NCI-H526 (cell line): ENCODE measurements around the gene MICAL2.
A peak's percentile ranks its signal among the peaks of the same experiment; 100 is the strongest.

Experiments used
- DNase-seq, 2 experiments: peaks; one replicate each; lab custom pipeline; 2025; lab: John Stamatoyannopoulos, UW

The MICAL2 gene

DNA sequence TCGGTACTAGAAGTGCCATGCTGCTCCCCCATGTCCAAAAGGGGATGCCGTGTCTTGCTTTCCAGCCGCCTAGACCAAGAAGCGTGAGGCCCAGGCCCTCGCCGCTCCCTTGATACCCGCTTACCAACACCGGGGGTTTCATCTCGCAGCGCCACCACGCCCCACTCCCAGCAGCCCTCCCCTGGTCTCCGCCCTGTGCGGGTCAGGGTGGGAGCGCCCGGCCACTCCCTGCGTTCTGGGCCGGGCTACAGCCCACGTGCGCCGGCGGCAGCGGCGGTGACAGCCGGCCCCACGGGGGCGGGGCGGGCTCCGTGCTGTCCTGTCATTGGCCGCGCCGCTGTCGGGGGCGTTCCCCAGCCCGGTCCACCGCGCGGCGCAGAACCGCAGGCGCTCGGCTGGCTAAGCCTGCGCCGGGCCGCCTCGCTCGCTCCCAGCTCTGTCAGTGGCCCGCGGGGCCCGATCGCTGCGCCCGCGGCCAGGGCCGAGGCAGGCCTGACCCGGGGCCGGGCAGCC, at the start of gene MICAL2:
Gene MICAL2, plus strand, starts transcription at position 390 of the 513 bp plus-strand sequence. CDS start 51,566 bp downstream, outside the sequence.
- peak; percentile 68 to 98 for DNase-seq

DNA sequence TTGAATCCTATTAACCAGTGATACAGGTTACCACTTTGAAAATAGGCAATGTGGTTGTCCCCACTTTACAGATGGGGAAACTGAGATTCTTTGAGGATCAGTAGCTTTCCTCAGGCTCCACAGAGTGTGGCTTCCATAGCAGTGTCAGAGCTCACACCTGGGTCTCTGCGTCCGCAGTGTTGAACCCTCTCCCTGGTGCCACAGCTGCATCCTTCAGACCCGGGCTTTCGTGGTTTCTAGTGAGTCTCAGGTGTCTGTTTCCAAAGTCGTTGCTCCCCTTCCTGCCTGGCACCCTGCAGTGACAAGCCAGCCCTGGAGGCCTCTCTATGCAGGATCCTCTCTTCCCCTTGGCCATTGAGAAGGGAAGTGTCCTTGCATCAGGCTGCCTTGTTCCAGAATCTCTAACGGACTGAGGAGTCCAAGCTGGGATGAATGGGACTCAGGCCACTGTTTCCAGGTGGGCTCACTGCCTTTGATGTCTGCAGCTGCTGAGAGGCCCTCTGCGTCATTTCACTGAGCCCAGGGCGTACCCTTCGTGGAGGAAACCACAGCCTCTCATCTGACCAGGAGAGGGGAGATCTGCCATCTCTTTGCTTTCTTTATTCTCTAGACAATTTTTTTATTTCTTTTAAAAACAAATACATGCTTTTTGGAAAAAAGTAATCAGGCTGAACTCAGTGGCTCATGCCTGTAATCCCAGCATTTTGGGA, 48.4 kb upstream of the MICAL2 start:
- no peak for DNase-seq

GRCh38 chr11:12063251-12063650, 47.1 kb upstream of the MICAL2 start:
- no peak for DNase-seq

GRCh38 chr11:12064136-12064953, 46.0 kb upstream of the MICAL2 start:
- DNase-seq = peak; percentile 42 to 49

- DNase-seq = no peak
Measured at GRCh38 chr11:12064954-12065280, 45.5 kb upstream of the MICAL2 start.

DNA sequence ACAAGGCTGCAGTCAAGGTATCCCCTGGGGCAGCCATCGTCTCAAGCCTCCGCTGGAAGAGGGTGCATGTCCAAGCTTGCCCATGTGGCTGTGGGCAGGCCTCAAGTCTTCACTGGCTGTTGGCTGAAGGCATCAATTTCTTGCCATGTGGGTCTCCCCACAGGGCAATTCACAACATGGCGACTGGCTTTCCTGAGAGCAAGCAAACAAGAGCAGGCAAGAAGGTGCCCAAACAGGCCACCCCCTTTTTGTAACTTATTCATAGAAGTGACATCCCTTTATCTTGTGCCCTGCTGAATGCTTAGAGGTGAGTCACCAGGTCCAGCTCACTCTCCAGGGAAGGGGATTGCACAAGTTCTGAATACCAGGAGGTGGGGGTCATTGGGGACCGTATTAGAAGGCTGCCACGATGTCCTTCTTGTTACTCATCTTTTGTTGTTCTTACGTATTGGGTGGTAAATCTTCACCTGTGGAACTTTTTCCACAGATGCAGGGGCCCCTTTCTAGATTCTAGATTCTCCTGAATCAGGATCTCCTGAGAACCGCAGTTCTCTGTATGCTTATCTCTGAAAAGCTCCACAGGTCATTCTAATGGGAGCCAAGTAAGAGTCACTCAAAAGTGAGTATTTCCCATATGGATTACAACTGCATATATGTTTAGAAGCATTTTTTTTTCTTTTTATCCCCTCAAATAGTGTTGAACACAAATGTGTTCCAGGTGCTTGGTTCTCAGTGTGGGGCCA, 44.2 kb upstream of the MICAL2 start:
- DNase-seq = peak in 1 of 2 experiments; percentile 13

GRCh38 chr11:12066799-12067508, 43.4 kb upstream of the MICAL2 start:
- peak; percentile 18 to 45 for DNase-seq

GRCh38 chr11:12067796-12068357, 42.5 kb upstream of the MICAL2 start:
- no peak for DNase-seq

DNA sequence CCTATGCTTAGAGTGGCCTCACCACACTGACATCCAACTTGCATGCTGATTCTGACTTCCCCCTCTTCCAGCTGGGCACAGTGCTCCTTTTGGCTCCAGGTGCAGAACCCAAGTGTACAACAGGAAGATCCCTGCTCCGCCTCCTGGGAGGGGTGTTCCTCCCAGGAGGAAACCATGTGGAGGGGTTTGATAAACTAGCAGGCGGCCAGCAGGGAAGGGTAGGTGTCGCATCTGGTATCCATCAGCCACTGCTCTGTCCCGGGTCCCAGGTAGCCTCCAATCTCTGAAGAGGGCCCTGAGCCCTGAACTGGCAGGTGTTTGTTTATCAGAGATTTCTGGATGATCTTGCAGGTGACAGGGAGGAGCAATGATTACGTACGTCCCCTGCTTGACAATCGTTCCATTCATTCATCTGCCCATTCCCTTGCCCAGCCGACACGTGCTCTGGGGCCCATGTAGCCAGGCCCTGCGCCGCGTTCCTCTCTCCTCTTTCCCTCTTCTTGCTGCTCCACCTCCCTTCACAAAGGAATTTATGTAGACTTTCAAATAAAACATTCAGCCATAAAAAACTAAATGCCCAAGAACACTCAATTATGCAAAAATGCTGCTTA, 41.2 kb upstream of the MICAL2 start:
- peak in 1 of 2 experiments; percentile 42 for DNase-seq

- DNase-seq = no peak
Measured at GRCh38 chr11:12070446-12071267, 39.7 kb upstream of the MICAL2 start.

DNA sequence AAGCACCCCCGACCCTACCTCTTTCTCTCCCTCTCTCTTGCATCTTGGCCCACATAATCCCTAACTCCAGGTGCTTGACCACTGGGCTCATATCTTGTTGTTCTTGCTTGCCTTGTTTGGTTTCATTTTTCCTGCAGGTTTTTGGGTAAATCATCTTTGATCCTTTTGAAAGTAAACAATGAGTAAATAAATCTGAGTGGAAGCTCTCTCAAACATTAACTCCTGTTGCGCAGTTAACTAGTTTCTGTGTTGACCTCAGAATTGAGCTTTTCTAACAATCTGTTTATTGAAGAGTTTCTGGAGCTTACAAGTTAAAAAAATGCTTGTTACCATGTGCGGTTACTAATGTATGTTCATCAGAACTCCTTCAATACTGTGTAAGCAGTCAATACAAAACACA, 38.8 kb upstream of the MICAL2 start:
- DNase-seq = no peak

DNA sequence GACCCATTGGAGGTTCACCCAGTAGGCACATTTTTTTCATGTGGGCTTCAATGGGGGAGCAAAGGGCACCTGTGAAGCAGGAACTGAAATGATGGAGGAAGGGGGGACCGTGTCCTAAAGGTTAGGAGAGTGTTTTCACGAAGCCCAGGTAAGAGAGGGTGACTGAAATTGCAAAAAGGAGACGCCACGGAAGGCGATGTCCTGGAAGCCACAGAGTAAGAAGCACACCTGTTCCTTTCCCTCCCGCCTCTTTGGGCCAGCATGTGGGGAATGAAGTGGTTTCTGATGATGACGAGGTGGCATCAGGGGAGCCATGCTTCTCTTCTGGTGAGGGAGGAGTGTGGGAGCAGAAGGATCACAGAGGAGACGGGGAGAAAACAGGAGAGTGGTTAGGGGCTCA, 37.0 kb upstream of the MICAL2 start:
- no peak for DNase-seq

GRCh38 chr11:12073886-12074285, 36.5 kb upstream of the MICAL2 start:
- no peak for DNase-seq

DNA sequence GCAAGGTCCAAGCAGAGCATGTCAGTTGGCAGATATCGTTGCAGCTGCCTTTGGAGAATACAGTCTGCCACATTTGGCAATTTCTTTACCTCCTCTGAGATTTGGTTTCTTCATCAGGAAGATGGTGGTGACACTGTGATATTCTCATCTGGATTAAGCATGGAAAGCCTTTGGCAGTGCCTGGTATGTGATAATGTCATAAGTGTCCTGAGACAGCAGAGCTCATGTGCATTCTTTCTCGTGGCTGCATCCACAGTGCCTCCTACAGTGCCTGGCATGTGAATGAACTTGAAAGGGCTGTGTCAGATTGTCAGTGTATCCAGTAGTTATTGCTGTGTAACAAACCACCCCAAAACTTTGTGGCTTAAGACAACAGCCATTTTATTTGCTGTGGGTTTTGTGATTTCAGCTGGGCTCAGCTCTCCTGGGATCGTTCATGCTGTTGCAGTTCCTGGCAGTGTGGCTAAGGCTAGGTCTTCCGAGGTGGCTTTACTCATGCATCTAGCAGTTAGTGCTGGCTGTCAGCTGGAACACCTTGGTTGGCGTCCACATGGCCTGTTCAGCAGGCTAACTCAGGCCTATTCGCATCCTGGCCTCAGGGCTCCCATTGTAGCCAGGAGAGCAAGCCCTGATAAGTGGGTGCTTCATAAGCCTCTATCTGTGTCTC, 35.7 kb upstream of the MICAL2 start:
- DNase-seq = no peak

- DNase-seq = no peak
Measured at GRCh38 chr11:12075291-12075690, 35.1 kb upstream of the MICAL2 start.

- no peak for DNase-seq
Measured at GRCh38 chr11:12075822-12076821, 34.3 kb upstream of the MICAL2 start.

- DNase-seq = no peak
Measured at GRCh38 chr11:12076840-12077534, 33.4 kb upstream of the MICAL2 start.
